ENCODE measurements around the gene GFRA1. TPM values are rescaled to one million over a fixed set of nuclear protein-coding genes. Genes with fewer than 3 reads are reported as not detected.

GFRA1 gene
- total and polyA plus RNA-seq, 8 donors, result 0.29 to 83.2 (median 4.6) TPM

- H3K4me3 ChIP-seq, result no peak overlapping the region
- no peak overlapping the region for H3K27ac ChIP-seq
- no peak for DNase-seq
- H3K4me1 ChIP-seq, result no peaks in the 10 kb centered on the region
- TF ChIP-seq POLR2AphosphoS5 (IDR thresholded peaks at IDR 0.05), result no peak
- TF ChIP-seq CTCF (IDR thresholded peaks at IDR 0.05), result no peak
- no peak for TF ChIP-seq EP300 (IDR thresholded peaks at IDR 0.05)
- TF ChIP-seq POLR2A (IDR thresholded peaks at IDR 0.05), result no peak
- WGBS, 5 donors, result 51 to 72% (median 57%) methylated on average over 2 of the region's 2 CpGs
- no peaks in the 10 kb centered on the region for H3K36me3 ChIP-seq
- H3K27me3 ChIP-seq, result no peaks in the 10 kb centered on the region
- H3K9me3 ChIP-seq, result no peaks in the 10 kb centered on the region
- intact Hi-C loops (cut with DNase I; ENCODE audit: low total_unique reads), result no loop called here
Observed at GRCh38 chr10:116311706-116312490, 38.9 kb upstream of the GFRA1 start.

- Histone ChIP-seq H3K27me3 (no peaks in the 10 kb centered on the region), H3K36me3 (no peaks in the 10 kb centered on the region), H3K27ac (no peak overlapping the region), H3K9me3 (no peaks in the 10 kb centered on the region), H3K4me3 (no peak overlapping the region), H3K4me1 (no peaks in the 10 kb centered on the region)
- 86 to 92% (median 92%) methylated on average over 5 of the region's 5 CpGs for WGBS, 5 donors
- DNase-seq, result no peak
- TF ChIP-seq EP300 (IDR thresholded peaks at IDR 0.05), result no peak
- no peak for TF ChIP-seq CTCF (IDR thresholded peaks at IDR 0.05)
- TF ChIP-seq POLR2A (IDR thresholded peaks at IDR 0.05), result no peak
- no peak for TF ChIP-seq POLR2AphosphoS5 (IDR thresholded peaks at IDR 0.05)
- intact Hi-C loops (cut with DNase I; ENCODE audit: low total_unique reads), result no loop called here
Observed at GRCh38 chr10:116311016-116311415, 38.0 kb upstream of the GFRA1 start.

- WGBS, 5 donors, result 76 to 81% (median 79%) methylated on average over 4 of the region's 4 CpGs
- no peak for DNase-seq
- Histone ChIP-seq H3K4me1 (no peaks in the 10 kb centered on the region), H3K27me3 (no peaks in the 10 kb centered on the region), H3K27ac (no peak overlapping the region), H3K36me3 (no peaks in the 10 kb centered on the region), H3K4me3 (no peak overlapping the region), H3K9me3 (no peaks in the 10 kb centered on the region)
- TF ChIP-seq POLR2AphosphoS5 (IDR thresholded peaks at IDR 0.05) (no peak), POLR2A (IDR thresholded peaks at IDR 0.05) (no peak), EP300 (IDR thresholded peaks at IDR 0.05) (no peak), CTCF (IDR thresholded peaks at IDR 0.05) (no peak)
- intact Hi-C loops (cut with DNase I; ENCODE audit: low total_unique reads), result no loop called here
Observed at GRCh38 chr10:116307455-116307854, 34.4 kb upstream of the GFRA1 start.

GRCh38 chr10:116306847-116307246 is 33.8 kb upstream of the GFRA1 start:
- DNase-seq, result no peak
- no peak overlapping the region for H3K27ac ChIP-seq
- WGBS, 5 donors, result 61 to 71% (median 67%) methylated on average over 2 of the region's 2 CpGs
- H3K4me1 ChIP-seq, result no peaks in the 10 kb centered on the region
- intact Hi-C loops (cut with DNase I; ENCODE audit: low total_unique reads), result no loop called here
- no peaks in the 10 kb centered on the region for H3K36me3 ChIP-seq
- no peaks in the 10 kb centered on the region for H3K27me3 ChIP-seq
- no peak overlapping the region for H3K4me3 ChIP-seq
- TF ChIP-seq EP300 (IDR thresholded peaks at IDR 0.05) (no peak), POLR2AphosphoS5 (IDR thresholded peaks at IDR 0.05) (no peak), POLR2A (IDR thresholded peaks at IDR 0.05) (no peak), CTCF (IDR thresholded peaks at IDR 0.05) (no peak)
- no peaks in the 10 kb centered on the region for H3K9me3 ChIP-seq
